ENCODE results near the gene METTL23.
A peak's percentile ranks its signal among the peaks of the same experiment; 100 is the strongest.
"Not testable (repeated sequence)": the region's sequence is repeated elsewhere in the genome, so short reads cannot be mapped to it uniquely, and the experiment has no call there.

Gene METTL23

DNA sequence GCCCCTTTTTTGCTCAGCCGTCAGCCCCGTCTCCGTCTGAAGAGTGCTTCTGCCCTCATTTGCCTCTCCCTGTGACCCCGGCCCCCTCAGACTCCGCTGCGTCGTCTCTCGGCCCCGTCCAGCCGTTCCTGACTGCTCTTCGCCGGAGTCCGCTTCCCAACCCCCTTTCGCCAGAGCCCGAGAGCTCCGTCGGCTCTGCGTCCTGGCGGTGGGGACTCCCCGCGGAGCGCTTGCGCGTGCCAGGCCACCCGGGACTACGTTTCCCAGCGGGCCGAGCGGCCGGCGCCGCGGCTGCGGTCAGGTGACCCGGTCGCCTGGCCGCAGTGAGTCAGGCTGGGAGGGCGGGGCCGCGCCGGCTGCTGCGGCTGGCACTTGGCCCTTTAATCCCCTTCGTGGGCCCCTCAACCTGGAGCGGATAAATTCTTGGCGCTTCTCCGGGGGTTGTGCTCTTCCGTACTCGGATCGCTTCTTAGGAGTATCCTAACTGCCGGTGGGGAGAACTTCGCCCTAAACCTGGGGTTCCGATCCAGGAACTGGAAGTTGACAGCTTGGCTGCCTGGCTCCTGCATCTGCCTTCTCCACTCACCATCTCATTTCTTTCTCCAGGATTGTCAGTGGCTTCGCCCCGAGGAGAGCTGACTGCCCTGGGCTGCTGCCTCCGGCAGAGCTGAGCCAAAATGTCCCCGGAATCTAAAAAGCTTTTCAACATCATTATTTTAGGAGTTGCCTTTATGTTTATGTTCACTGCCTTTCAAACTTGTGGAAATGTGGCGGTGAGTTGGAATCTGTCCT lies 11.2 kb downstream of the METTL23 start, which contains the start of gene MFSD11:
Gene MFSD11, plus strand, starts transcription at position 444 of the 792 bp plus-strand sequence. Its CDS starts 234 bp downstream, at position 678.
- DNase-seq (ENCODE audit: low read depth): peak; percentile 95
- peak within 1 kb of the TSS; percentile 94 for H3K4me3 ChIP-seq (ENCODE audit: low read length)
- no peak for TF ChIP-seq CTCF (IDR thresholded peaks at IDR 0.05; ENCODE audit: insufficient read depth, low read depth, low read length, missing control alignments)

DNA sequence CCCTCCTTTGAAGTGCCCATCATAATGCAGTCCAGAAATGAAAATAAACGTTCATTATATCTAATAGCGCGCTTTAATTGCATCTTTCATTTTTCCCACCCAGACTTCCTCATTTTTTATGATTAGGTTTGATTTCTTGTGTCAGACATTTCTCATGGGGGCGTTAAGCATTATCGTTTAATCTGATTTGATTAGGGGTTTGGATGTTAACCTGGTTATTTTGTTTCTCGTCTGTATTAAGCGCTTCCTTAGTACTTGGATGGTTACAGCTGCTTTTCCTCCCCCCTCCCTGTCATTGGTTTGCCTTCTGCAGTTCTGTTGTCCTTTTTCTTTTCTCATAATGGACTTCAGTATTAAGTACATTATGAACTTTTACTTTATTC lies 11.8 kb downstream of the METTL23 start:
- TF ChIP-seq CTCF (IDR thresholded peaks at IDR 0.05; ENCODE audit: insufficient read depth, low read depth, low read length, missing control alignments): no peak
- peak overlapping the region; percentile 94 for H3K4me3 ChIP-seq (ENCODE audit: low read length)
- DNase-seq (ENCODE audit: low read depth): no peak

- H3K4me3 ChIP-seq (ENCODE audit: low read length); DNase-seq (ENCODE audit: low read depth): not testable (repeated sequence)
Measured at GRCh38 chr17:76739568-76740115, 13.0 kb downstream of the METTL23 start.

GRCh38 chr17:76740329-76741118 lies 13.9 kb downstream of the METTL23 start:
- no peak overlapping the region for H3K4me3 ChIP-seq (ENCODE audit: low read length)
- DNase-seq (ENCODE audit: low read depth): no peak
- no peak for TF ChIP-seq CTCF (IDR thresholded peaks at IDR 0.05; ENCODE audit: insufficient read depth, low read depth, low read length, missing control alignments)

DNA sequence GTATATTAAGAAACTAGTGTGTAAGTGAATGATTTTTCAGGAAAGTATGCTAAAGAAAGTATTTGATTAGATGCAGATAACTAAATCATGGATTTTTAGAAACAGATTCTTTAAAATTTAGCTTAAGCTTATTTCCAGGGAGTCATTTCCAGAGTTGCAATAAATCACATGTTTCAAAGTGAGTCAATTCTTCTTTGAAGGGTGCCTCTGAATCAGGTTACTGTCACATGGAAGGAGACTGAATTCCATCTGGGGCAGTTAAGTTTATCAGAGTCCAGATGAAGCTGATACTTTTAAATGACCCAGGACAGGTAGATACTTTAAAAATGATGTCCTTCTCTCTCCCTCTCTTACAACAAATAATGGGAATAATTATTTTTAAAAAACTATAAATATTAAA lies 16.3 kb downstream of the METTL23 start:
- no peak for TF ChIP-seq CTCF (IDR thresholded peaks at IDR 0.05; ENCODE audit: insufficient read depth, low read depth, low read length, missing control alignments)
- no peak overlapping the region for H3K4me3 ChIP-seq (ENCODE audit: low read length)
- DNase-seq (ENCODE audit: low read depth): peak; percentile 32

DNA sequence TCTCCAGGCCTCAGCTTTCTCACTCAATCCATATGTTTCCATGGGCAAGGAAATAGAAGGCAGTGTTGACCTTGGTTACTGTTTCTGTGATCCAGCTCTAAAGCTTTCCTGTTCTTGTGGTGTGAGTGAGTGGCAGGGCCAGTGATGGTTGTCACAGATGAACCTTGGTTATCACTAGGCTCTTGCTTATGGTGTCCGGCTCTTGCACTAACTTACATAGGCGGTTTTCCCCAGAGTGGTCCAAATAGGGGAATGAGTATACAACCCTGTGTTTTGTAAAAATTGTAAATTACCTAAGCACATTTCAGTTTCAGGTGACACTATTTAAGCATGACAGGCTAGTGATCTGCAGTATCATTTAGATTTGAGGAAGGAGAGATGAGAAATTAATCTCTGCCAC lies 18.1 kb downstream of the METTL23 start:
- DNase-seq (ENCODE audit: low read depth): no peak
- H3K4me3 ChIP-seq (ENCODE audit: low read length): no peak overlapping the region
- no peak for TF ChIP-seq CTCF (IDR thresholded peaks at IDR 0.05; ENCODE audit: insufficient read depth, low read depth, low read length, missing control alignments)

- not testable (repeated sequence) for H3K4me3 ChIP-seq (ENCODE audit: low read length)
- peak; percentile 78 for DNase-seq (ENCODE audit: low read depth)
Measured at GRCh38 chr17:76745785-76746184, 19.1 kb downstream of the METTL23 start.

All from epithelial cell of esophagus (primary cell).